AG04450 (cell line): Measurements from ENCODE around the gene NPNT. TPM values are rescaled to one million over a fixed set of nuclear protein-coding genes. Genes with fewer than 3 reads are reported as not detected.

Experiments used
- CTCF ChIA-PET: fragments of 300-600, 350-600 bp; formaldehyde crosslinking; extraction: SDS; loops from one replicate; lab custom pipeline; 2022; ENCODE audit warnings: antibody characterized with exemption, inconsistent platforms; lab: Charles Lee
- POLR2A ChIA-PET: fragments of 350-600 bp; formaldehyde crosslinking; extraction: SDS; loops from one replicate; lab custom pipeline; 2021; ENCODE audit warnings: antibody characterized with exemption, inconsistent platforms; lab: Yijun Ruan, JAX
- DNase-seq: peaks from one replicate; pipeline ENCODE4 v3.0.0-alpha.2; 2011; ENCODE audit warnings: low read depth, low spot score
- H3K27ac ChIP-seq: one replicate; pipeline ENCODE4 v1.5.1; 2012; ENCODE audit warnings: low read depth, low read length, control low read depth
- H3K27me3 ChIP-seq: one replicate; pipeline ENCODE4 v1.6.0; 2012; ENCODE audit warnings: low read length; ENCODE audit not compliant: control insufficient read depth, insufficient read depth
- H3K4me3 ChIP-seq: 2 replicates; pipeline ENCODE4 v1.5.1; 2011; ENCODE audit warnings: mild to moderate bottlenecking, low read depth, low read length, control low read depth
- H3K9me3 ChIP-seq: 2 replicates; pipeline ENCODE4 v1.5.1; 2012; ENCODE audit warnings: low read length; ENCODE audit not compliant: control insufficient read depth, insufficient read depth
- polyA plus RNA-seq: library from polyadenylated mRNA; depleted of rRNA; stranded (reverse); fragments of >200 nt; gene quantifications from 2 replicates; pipeline ENCODE4 v1.2.3, GENCODE V29; 2011
- TF ChIP-seq, protein P1 (sequence below): IDR thresholded peaks from 2 replicates; pipeline ENCODE4 v1.5.1; 2011; ENCODE audit warnings: low read depth, low read length, control low read depth, inconsistent platforms

NPNT gene
- polyA plus RNA-seq, 1 experiment, result not detected

GRCh38 chr4:105972946-105973621 is 77.8 kb downstream of the NPNT start:
- H3K27ac ChIP-seq, result no peak overlapping the region
- ChIA-PET CTCF (no interaction called here), POLR2A (no interaction called here)
- TF ChIP-seq, protein P1, sequence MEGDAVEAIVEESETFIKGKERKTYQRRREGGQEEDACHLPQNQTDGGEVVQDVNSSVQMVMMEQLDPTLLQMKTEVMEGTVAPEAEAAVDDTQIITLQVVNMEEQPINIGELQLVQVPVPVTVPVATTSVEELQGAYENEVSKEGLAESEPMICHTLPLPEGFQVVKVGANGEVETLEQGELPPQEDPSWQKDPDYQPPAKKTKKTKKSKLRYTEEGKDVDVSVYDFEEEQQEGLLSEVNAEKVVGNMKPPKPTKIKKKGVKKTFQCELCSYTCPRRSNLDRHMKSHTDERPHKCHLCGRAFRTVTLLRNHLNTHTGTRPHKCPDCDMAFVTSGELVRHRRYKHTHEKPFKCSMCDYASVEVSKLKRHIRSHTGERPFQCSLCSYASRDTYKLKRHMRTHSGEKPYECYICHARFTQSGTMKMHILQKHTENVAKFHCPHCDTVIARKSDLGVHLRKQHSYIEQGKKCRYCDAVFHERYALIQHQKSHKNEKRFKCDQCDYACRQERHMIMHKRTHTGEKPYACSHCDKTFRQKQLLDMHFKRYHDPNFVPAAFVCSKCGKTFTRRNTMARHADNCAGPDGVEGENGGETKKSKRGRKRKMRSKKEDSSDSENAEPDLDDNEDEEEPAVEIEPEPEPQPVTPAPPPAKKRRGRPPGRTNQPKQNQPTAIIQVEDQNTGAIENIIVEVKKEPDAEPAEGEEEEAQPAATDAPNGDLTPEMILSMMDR, result no peak
- H3K9me3 ChIP-seq, result no peaks in the 10 kb centered on the region
- no peak overlapping the region for H3K4me3 ChIP-seq
- DNase-seq, result no peak
- peaks cover 2% of the 10 kb centered on the region for H3K27me3 ChIP-seq

- no peaks in the 10 kb centered on the region for H3K9me3 ChIP-seq
- H3K4me3 ChIP-seq, result no peak overlapping the region
- TF ChIP-seq, protein P1, result no peak
- DNase-seq, result no peak
- CTCF ChIA-PET, result no interaction called here
- POLR2A ChIA-PET, result no interaction called here
- H3K27me3 ChIP-seq, result peaks cover 2% of the 10 kb centered on the region
- no peak overlapping the region for H3K27ac ChIP-seq
Observed at GRCh38 chr4:105976915-105977314, 81.6 kb downstream of the NPNT start.

GRCh38 chr4:105978684-105979296 is 83.5 kb downstream of the NPNT start:
- no peak overlapping the region for H3K27ac ChIP-seq

DNA sequence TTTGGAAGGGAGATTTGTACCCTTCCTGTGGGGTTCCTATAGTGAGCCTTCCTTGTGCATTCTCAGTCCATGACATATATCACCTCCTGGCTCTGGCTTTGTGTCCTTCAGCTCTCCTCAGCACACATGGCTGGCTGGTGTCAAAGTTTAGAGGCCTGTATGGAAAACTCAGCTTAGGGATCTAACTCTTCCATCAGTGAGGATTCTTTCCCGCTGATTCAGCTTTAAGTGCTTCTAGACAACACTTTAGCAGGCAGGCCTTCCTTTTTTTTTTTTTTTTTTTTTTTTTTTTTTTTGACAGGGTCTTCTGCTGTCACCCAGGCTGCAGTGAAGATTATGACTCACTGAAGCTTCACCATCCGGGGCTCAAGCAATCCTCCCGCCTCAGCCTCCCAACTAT is 84.2 kb downstream of the NPNT start:
- no peak overlapping the region for H3K4me3 ChIP-seq
- H3K9me3 ChIP-seq, result no peaks in the 10 kb centered on the region
- no peak for DNase-seq
- no peak overlapping the region for H3K27ac ChIP-seq
- no peaks in the 10 kb centered on the region for H3K27me3 ChIP-seq
- TF ChIP-seq, protein P1, result no peak
- CTCF ChIA-PET, result no interaction called here
- POLR2A ChIA-PET, result no interaction called here

More at GRCh38 chr4:105978684-105979296, 83.5 kb downstream of the NPNT start:
- H3K27me3 ChIP-seq, result no peaks in the 10 kb centered on the region
- ChIA-PET POLR2A (no interaction called here), CTCF (interaction anchor here (0.6 kb wide), 1 partner anchor 1393 kb away, joined by 10 read pairs; no protein-coding TSS in a partner anchor)
- TF ChIP-seq, protein P1, result no peak
- H3K9me3 ChIP-seq, result no peaks in the 10 kb centered on the region
- DNase-seq, result no peak
- no peak overlapping the region for H3K4me3 ChIP-seq

GRCh38 chr4:105988671-105989070 is 93.4 kb downstream of the NPNT start:
- DNase-seq, result no peak
- Histone ChIP-seq H3K27ac (no peak overlapping the region), H3K9me3 (no peaks in the 10 kb centered on the region), H3K27me3 (no peaks in the 10 kb centered on the region), H3K4me3 (no peak overlapping the region)
- CTCF ChIA-PET, result no interaction called here
- POLR2A ChIA-PET, result no interaction called here
- TF ChIP-seq, protein P1, result no peak
